ENCODE results near the gene ZNRD2.

Gene ZNRD2

GRCh38 chr11:65569164-65569972, 909 bp upstream of the ZNRD2 start:
- in situ Hi-C loops (cut with MboI; ENCODE audit: low sequenced_read_pairs, unreplicated experiment): no loop called here
- no peak for DNase-seq (ENCODE audit: low spot score)

GRCh38 chr11:65571420-65571819, 1.1 kb downstream of the ZNRD2 start:
- DNase-seq (ENCODE audit: low spot score): no peak
- in situ Hi-C loops (cut with MboI; ENCODE audit: low sequenced_read_pairs, unreplicated experiment): no loop called here
- TF ChIP-seq CTCF (IDR thresholded peaks at IDR 0.05; ENCODE audit: borderline replicate concordance, control extremely low read depth, extremely low read depth, insufficient read depth, missing control alignments): no peak

More at GRCh38 chr11:65569164-65569972, 909 bp upstream of the ZNRD2 start:
- no peak for TF ChIP-seq CTCF (IDR thresholded peaks at IDR 0.05; ENCODE audit: borderline replicate concordance, control extremely low read depth, extremely low read depth, insufficient read depth, missing control alignments)

DNA sequence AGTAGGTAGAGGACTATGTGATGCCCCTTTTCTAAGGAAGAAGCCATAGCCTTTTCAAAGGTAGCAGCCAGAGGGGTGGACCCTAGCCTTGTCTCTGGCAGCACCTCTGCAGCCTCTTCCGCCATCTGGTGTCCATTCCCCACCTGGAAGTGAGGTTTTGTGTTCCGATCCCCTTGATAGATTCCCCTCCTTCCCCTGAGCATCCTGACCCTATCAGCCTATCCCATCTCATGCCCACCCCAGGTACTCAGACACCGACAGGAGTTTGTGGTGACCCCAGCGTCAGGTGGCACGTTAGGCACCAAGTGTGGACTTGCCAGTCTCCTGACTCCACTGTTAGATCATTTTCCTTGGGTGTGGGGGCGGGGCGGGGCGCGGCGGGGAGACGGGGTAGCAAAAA, 1.7 kb downstream of the ZNRD2 start:
- DNase-seq (ENCODE audit: low spot score): no peak
- in situ Hi-C loops (cut with MboI; ENCODE audit: low sequenced_read_pairs, unreplicated experiment): no loop called here
- peak; percentile 20 for TF ChIP-seq CTCF (IDR thresholded peaks at IDR 0.05; ENCODE audit: borderline replicate concordance, control extremely low read depth, extremely low read depth, insufficient read depth, missing control alignments)

GRCh38 chr11:65572356-65573051, 2.2 kb downstream of the ZNRD2 start, which contains the start of gene FAM89B:
Gene FAM89B, plus strand, starts transcription at chr11:65572538. Its CDS starts 132 bp downstream, at chr11:65572670.
- in situ Hi-C loops (cut with MboI; ENCODE audit: low sequenced_read_pairs, unreplicated experiment): no loop called here
- peak; percentile 83 for DNase-seq (ENCODE audit: low spot score)
- no peak for TF ChIP-seq CTCF (IDR thresholded peaks at IDR 0.05; ENCODE audit: borderline replicate concordance, control extremely low read depth, extremely low read depth, insufficient read depth, missing control alignments)

GRCh38 chr11:65573391-65574079, 3.3 kb downstream of the ZNRD2 start:
- no peak for TF ChIP-seq CTCF (IDR thresholded peaks at IDR 0.05; ENCODE audit: borderline replicate concordance, control extremely low read depth, extremely low read depth, insufficient read depth, missing control alignments)
- in situ Hi-C loops (cut with MboI; ENCODE audit: low sequenced_read_pairs, unreplicated experiment): no loop called here
- no peak for DNase-seq (ENCODE audit: low spot score)

GRCh38 chr11:65574109-65574810, 4.0 kb downstream of the ZNRD2 start:
- in situ Hi-C loops (cut with MboI; ENCODE audit: low sequenced_read_pairs, unreplicated experiment): no loop called here
- DNase-seq (ENCODE audit: low spot score): peak; percentile 95
- peak; percentile 82 for TF ChIP-seq CTCF (IDR thresholded peaks at IDR 0.05; ENCODE audit: borderline replicate concordance, control extremely low read depth, extremely low read depth, insufficient read depth, missing control alignments)

Data from GM13976 (cell line).